ENCODE data around the gene H2BK1. TPM values are rescaled to one million over a fixed set of nuclear protein-coding genes. Genes with fewer than 3 reads are reported as not detected.

The H2BK1 gene
- total RNA-seq, 2 donors from 2014 or later, result not detected

- Histone ChIP-seq H3K27ac (no peak within 1 kb of the TSS), H3K4me3 (no peak within 1 kb of the TSS), H3K4me1 (no peaks in the 10 kb centered on the region), H3K9me3 (no peaks in the 10 kb centered on the region), H3K27me3 (no peaks in the 10 kb centered on the region), H3K36me3 (replicated peaks in 1 of 2; ENCODE audit: insufficient read depth in 1 of 2, low read depth in 2 of 2) (no peaks in the 10 kb centered on the region)
- ATAC-seq, result no peak
- WGBS, 2 donors, result 74 to 75% methylated on average over 7 to 22 of the region's 22 CpGs
- TF ChIP-seq CTCF (IDR thresholded peaks at IDR 0.05) (no peak), POLR2A (IDR thresholded peaks at IDR 0.05) (no peak)
- intact Hi-C loops (cut with DNase I), result no loop called here
- DNase-seq, result no peak
Measured at GRCh38 chr7:151186640-151187408, 23.5 kb downstream of the H2BK1 start, which contains the start of gene ASB10. TSS of gene ASB10 (minus strand) at chr7:151187250. CDS start at chr7:151187130, 120 bp downstream.

GRCh38 chr7:151185762-151186639 lies 24.3 kb downstream of the H2BK1 start:
- TF ChIP-seq CTCF (IDR thresholded peaks at IDR 0.05) (no peak), POLR2A (IDR thresholded peaks at IDR 0.05) (no peak)
- Histone ChIP-seq H3K4me3 (no peak overlapping the region), H3K9me3 (no peaks in the 10 kb centered on the region), H3K4me1 (no peaks in the 10 kb centered on the region), H3K36me3 (replicated peaks in 1 of 2; ENCODE audit: insufficient read depth in 1 of 2, low read depth in 2 of 2) (no peaks in the 10 kb centered on the region), H3K27me3 (no peaks in the 10 kb centered on the region), H3K27ac (no peak overlapping the region)
- ATAC-seq, result no peak
- DNase-seq, result no peak
- intact Hi-C loops (cut with DNase I), result no loop called here
- 90% methylated on average over 4 to 13 of the region's 16 CpGs for WGBS, 2 donors

DNA sequence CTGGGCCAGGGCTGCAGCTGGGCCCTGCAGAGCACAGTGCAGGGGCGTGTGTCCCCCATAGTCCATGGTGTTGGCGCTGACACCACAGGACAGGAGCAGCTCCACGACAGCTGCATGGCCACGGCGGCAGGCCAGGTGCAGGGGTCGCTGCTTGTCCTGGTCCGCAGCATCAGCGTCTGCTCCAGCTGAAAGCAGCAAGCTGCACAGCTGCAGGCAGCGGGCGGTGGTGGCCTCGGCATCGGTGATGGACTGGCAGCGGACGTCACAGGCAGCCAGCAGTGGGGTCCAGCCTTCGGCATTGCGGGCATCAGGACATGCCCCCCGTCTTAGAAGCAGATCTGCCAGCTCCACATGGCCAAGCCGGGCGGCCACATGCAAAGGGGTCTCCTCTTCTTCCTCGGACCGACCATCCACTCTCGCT lies 29.3 kb downstream of the H2BK1 start:
- H3K27ac ChIP-seq, result no peak overlapping the region
- ATAC-seq (no peak), DNase-seq (peak in 1 of 4 donors; percentile 1)
- WGBS, 2 donors, result 72 to 82% methylated on average over 4 to 22 of the region's 22 CpGs
- intact Hi-C loops (cut with DNase I), result no loop called here
- H3K27me3 ChIP-seq, result no peaks in the 10 kb centered on the region
- H3K4me1 ChIP-seq, result no peaks in the 10 kb centered on the region
- H3K4me3 ChIP-seq, result no peak overlapping the region
- no peaks in the 10 kb centered on the region for H3K36me3 ChIP-seq (replicated peaks in 1 of 2; ENCODE audit: insufficient read depth in 1 of 2, low read depth in 2 of 2)
- no peaks in the 10 kb centered on the region for H3K9me3 ChIP-seq
- TF ChIP-seq POLR2A (IDR thresholded peaks at IDR 0.05), result no peak
- TF ChIP-seq CTCF (IDR thresholded peaks at IDR 0.05), result no peak

DNA sequence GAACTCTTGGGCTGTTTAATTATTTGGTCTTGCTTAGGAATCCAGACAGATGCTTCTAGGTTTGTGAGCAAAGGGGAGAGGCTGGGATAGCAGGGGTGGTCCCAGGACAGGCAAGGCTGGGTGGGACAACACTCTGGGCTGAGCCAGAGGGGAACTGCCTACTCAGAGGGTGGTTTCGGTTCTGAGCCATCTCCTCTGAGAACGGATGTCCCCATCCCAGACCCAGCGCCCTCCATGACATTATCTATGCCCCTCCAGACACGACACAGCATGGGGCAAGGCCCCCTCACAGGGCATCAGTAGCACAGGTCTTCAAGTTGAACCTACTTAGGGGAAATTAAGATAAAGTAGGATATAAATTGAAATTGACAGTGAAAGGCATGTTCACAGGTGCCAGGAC lies 30.3 kb downstream of the H2BK1 start:
- no peaks in the 10 kb centered on the region for H3K36me3 ChIP-seq (replicated peaks in 1 of 2; ENCODE audit: insufficient read depth in 1 of 2, low read depth in 2 of 2)
- H3K27ac ChIP-seq, result no peak overlapping the region
- ATAC-seq (no peak), DNase-seq (no peak)
- TF ChIP-seq POLR2A (IDR thresholded peaks at IDR 0.05) (no peak), CTCF (IDR thresholded peaks at IDR 0.05) (no peak)
- no peaks in the 10 kb centered on the region for H3K4me1 ChIP-seq
- H3K9me3 ChIP-seq, result no peaks in the 10 kb centered on the region
- no peaks in the 10 kb centered on the region for H3K27me3 ChIP-seq
- H3K4me3 ChIP-seq, result no peak overlapping the region
- intact Hi-C loops (cut with DNase I), result no loop called here
- 30 to 63% methylated on average over 4 of the region's 4 CpGs for WGBS, 2 donors

Data from body of pancreas (tissue), 4 donors.